Prostate gland (tissue), 2 donors: ENCODE measurements around the gene SMR3B. TPM values are rescaled to one million over a fixed set of nuclear protein-coding genes. Genes with fewer than 3 reads are reported as not detected.

Source experiments
- DNase-seq: peaks from one replicate; pipeline ENCODE4 v3.0.0-alpha.2; 2019; ENCODE audit warnings: low spot score
- H3K27ac ChIP-seq, 2 donors: fragments of 200-600 bp; sonication (generic); 2 replicates each; pipeline ENCODE4 v1.5.1; 2017 to 2019
- H3K27me3 ChIP-seq: fragments of 200-600 bp; sonication (generic); replicated peaks from 2 replicates; pipeline ENCODE4 v1.5.1; 2019; ENCODE audit not compliant: insufficient read depth
- H3K36me3 ChIP-seq, 2 donors: fragments of 200-600 bp; sonication (generic); 1 replicate in 1 of 2; 2 replicates in 1 of 2; pipeline versions ENCODE4 v1.5.1 to v1.8.1; 2017 to 2019
- H3K4me1 ChIP-seq: fragments of 200-600 bp; sonication (generic); replicated peaks from 2 replicates; pipeline ENCODE4 v1.5.1; 2019
- H3K4me3 ChIP-seq, 2 donors: fragments of 200-600 bp; sonication (generic); 2 replicates each; pipeline ENCODE4 v1.5.1; 2017 to 2019
- H3K9me3 ChIP-seq: fragments of 200-600 bp; sonication (generic); 2 replicates; pipeline ENCODE4 v1.5.1; 2017
- POLR2A ChIP-seq: fragments of 450-650 bp; IDR thresholded peaks from one replicate; pipeline ENCODE4 v1.6.1; 2016; ENCODE audit warnings: antibody characterized with exemption, mild to moderate bottlenecking
- POLR2AphosphoS5 ChIP-seq: sonication (generic); formaldehyde crosslinking; IDR thresholded peaks from one replicate; pipeline ENCODE4 v1.6.1; 2017; ENCODE audit warnings: antibody characterized with exemption
- WGBS: methylation state at CpG from one replicate; pipeline ENCODE4 v1.1.5; 2018; 5-methylcytosine and 5-hydroxymethylcytosine counted together
- intact Hi-C: fragments of 100-400 bp; cut with DNase I; formaldehyde crosslinking; loops from one replicate; pipeline ENCODE4 v1.14.2; 2022
- total RNA-seq, 2 donors: library from RNA; depleted of rRNA; stranded (reverse); fragments of >200 nt; gene quantifications; one replicate each; pipeline ENCODE4 v1.1.0, GENCODE V29; 2016
- TF ChIP-seq, protein P1 (sequence below), 4 experiments: fragments of 200-600 bp in 2 of 4; fragments of 450-650 bp in 2 of 4; sonication (generic) in 2 of 4; IDR thresholded peaks; 1 replicate in 3 of 4; 2 replicates in 1 of 4; pipeline ENCODE4 v1.5.1; 2016 to 2019; ENCODE audit warnings: antibody characterized with exemption in 4 of 4, mild to moderate bottlenecking in 2 of 4, moderate library complexity in 2 of 4

The SMR3B gene
- total RNA-seq, 2 donors from 2014 or later = not detected

- no peak overlapping the region for H3K27ac ChIP-seq
- no peaks in the 10 kb centered on the region for H3K36me3 ChIP-seq
- TF ChIP-seq POLR2AphosphoS5 = no peak
- TF ChIP-seq POLR2A = no peak
- TF ChIP-seq, protein P1, sequence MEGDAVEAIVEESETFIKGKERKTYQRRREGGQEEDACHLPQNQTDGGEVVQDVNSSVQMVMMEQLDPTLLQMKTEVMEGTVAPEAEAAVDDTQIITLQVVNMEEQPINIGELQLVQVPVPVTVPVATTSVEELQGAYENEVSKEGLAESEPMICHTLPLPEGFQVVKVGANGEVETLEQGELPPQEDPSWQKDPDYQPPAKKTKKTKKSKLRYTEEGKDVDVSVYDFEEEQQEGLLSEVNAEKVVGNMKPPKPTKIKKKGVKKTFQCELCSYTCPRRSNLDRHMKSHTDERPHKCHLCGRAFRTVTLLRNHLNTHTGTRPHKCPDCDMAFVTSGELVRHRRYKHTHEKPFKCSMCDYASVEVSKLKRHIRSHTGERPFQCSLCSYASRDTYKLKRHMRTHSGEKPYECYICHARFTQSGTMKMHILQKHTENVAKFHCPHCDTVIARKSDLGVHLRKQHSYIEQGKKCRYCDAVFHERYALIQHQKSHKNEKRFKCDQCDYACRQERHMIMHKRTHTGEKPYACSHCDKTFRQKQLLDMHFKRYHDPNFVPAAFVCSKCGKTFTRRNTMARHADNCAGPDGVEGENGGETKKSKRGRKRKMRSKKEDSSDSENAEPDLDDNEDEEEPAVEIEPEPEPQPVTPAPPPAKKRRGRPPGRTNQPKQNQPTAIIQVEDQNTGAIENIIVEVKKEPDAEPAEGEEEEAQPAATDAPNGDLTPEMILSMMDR (IDR thresholded peaks at IDR 0.05) = no peak
- no peaks in the 10 kb centered on the region for H3K4me1 ChIP-seq
- no peak overlapping the region for H3K4me3 ChIP-seq
- intact Hi-C loops = no loop called here
- H3K9me3 ChIP-seq = no peaks in the 10 kb centered on the region
- no peak for DNase-seq
- no peaks in the 10 kb centered on the region for H3K27me3 ChIP-seq
- 45% methylated on average over 3 of the region's 3 CpGs for WGBS
Measured at GRCh38 chr4:70359115-70359661, 23.7 kb upstream of the SMR3B start.

- DNase-seq = no peak
- intact Hi-C loops = no loop called here
- Histone ChIP-seq H3K36me3 (no peaks in the 10 kb centered on the region), H3K27me3 (no peaks in the 10 kb centered on the region), H3K4me1 (no peaks in the 10 kb centered on the region), H3K9me3 (no peaks in the 10 kb centered on the region), H3K27ac (no peak within 1 kb of the TSS), H3K4me3 (no peak within 1 kb of the TSS)
- no peak for TF ChIP-seq POLR2A
- no peak for TF ChIP-seq POLR2AphosphoS5
- TF ChIP-seq, protein P1 (IDR thresholded peaks at IDR 0.05) = no peak
- 52% methylated on average over 3 of the region's 3 CpGs for WGBS
Measured at GRCh38 chr4:70360460-70360859, 22.5 kb upstream of the SMR3B start, which contains the start of gene SMR3A. Gene SMR3A, plus strand, starts transcription at chr4:70360760. Its CDS starts 1,356 bp downstream, at chr4:70362116.

- Histone ChIP-seq H3K27me3 (no peaks in the 10 kb centered on the region), H3K4me1 (no peaks in the 10 kb centered on the region), H3K4me3 (no peak overlapping the region), H3K36me3 (no peaks in the 10 kb centered on the region), H3K27ac (no peak overlapping the region), H3K9me3 (no peaks in the 10 kb centered on the region)
- DNase-seq = no peak
- TF ChIP-seq, protein P1 (IDR thresholded peaks at IDR 0.05) = no peak
- TF ChIP-seq POLR2AphosphoS5 (no peak), POLR2A (no peak)
- WGBS = 93% methylated on average over 5 of the region's 5 CpGs
- intact Hi-C loops = no loop called here
Measured at GRCh38 chr4:70364002-70364401, 18.9 kb upstream of the SMR3B start.

GRCh38 chr4:70365479-70365878 is 17.5 kb upstream of the SMR3B start:
- no peaks in the 10 kb centered on the region for H3K27me3 ChIP-seq
- no peaks in the 10 kb centered on the region for H3K9me3 ChIP-seq
- intact Hi-C loops = no loop called here
- no peak overlapping the region for H3K4me3 ChIP-seq
- H3K36me3 ChIP-seq = no peaks in the 10 kb centered on the region
- TF ChIP-seq POLR2A (no peak), POLR2AphosphoS5 (no peak)
- TF ChIP-seq, protein P1 (IDR thresholded peaks at IDR 0.05) = no peak
- WGBS = 53% methylated on average over 2 of the region's 2 CpGs
- DNase-seq = no peak
- no peak overlapping the region for H3K27ac ChIP-seq
- no peaks in the 10 kb centered on the region for H3K4me1 ChIP-seq

GRCh38 chr4:70367813-70368212 is 15.1 kb upstream of the SMR3B start:
- intact Hi-C loops = no loop called here
- no peak for DNase-seq
- 93% methylated on average over 1 of the region's 1 CpG for WGBS
- H3K9me3 ChIP-seq = no peaks in the 10 kb centered on the region
- H3K27me3 ChIP-seq = no peaks in the 10 kb centered on the region
- no peaks in the 10 kb centered on the region for H3K36me3 ChIP-seq
- TF ChIP-seq, protein P1 (IDR thresholded peaks at IDR 0.05) = no peak
- TF ChIP-seq POLR2A (no peak), POLR2AphosphoS5 (no peak)
- H3K4me1 ChIP-seq = no peaks in the 10 kb centered on the region
- no peak overlapping the region for H3K4me3 ChIP-seq
- H3K27ac ChIP-seq = no peak overlapping the region
